HCEC 1CT (cell line): Measurements from ENCODE around the gene TAF11L11.
"Not testable (repeated sequence)": the region's sequence is repeated elsewhere in the genome, so short reads cannot be mapped to it uniquely, and the experiment has no call there.

Experiments
- DNase-seq: peaks from one replicate; pipeline ENCODE4 v3.0.0-alpha.2; 2017

TAF11L11 gene

GRCh38 chr5:17603880-17604279, at the start of gene TAF11L11:
TSS of gene TAF11L11 (plus strand) at chr5:17604183.
- not testable (repeated sequence) for DNase-seq

DNA sequence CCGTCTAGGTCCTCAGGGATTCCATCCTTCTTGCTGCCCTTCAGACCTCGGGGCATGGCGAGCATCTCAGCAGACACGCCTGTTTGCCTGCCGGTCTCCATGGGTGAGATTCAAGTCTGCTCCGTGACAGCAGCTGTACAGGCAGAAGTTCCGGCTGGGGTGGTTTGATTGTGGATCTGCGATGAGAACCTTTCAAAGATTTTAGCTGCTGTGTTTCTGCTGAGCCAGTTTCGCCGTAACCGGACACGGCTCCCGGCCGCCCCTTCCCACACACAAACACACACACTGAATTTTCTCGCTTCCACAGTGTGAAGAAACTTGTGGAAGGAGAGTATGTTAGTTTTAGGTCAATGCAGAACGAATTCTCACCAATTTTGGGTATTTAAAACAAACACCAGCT, 18.3 kb upstream of the TAF11L11 start, which contains the start of gene TAF11L7:
Gene TAF11L7 (minus strand): TSS at position 101 of the 400 bp plus-strand sequence.
- not testable (repeated sequence) for DNase-seq

- not testable (repeated sequence) for DNase-seq
These were observed 13.1 kb upstream of the TAF11L11 start, which contains the start of gene TAF11L8 for GRCh38 chr5:17590860-17591259. TSS of gene TAF11L8 (minus strand) at chr5:17590960.

GRCh38 chr5:17594255-17594654, 9.7 kb upstream of the TAF11L11 start, which contains the start of gene TAF11L9:
TSS of gene TAF11L9 (minus strand) at chr5:17594394.
- DNase-seq = not testable (repeated sequence)

- not testable (repeated sequence) for DNase-seq
These were observed 6.3 kb upstream of the TAF11L11 start, which contains the start of gene TAF11L10 for GRCh38 chr5:17597728-17598127. TSS of gene TAF11L10 (minus strand) at chr5:17597828.

DNA sequence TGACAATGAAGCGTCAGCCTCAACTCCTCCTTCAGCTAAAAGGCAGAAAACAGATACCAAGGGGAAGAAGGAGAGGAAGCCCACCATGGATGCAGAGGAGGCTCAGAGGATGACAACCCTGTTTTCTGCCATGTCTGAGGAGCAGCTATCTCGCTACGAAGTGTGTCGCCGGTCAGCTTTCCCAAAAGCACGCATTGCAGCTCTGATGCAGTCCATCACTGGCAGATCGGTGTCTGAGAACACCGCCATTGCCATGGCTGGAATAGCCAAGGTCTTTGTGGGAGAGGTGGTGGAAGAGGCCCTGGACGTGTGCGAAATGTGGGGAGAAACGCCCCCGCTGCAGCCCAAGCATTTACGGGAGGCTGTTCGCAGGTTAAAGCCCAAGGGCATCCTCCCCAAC, 968 bp downstream of the TAF11L11 start:
- no peak for DNase-seq

- not testable (repeated sequence) for DNase-seq
These were observed 3.5 kb downstream of the TAF11L11 start for GRCh38 chr5:17607461-17607860.

DNA sequence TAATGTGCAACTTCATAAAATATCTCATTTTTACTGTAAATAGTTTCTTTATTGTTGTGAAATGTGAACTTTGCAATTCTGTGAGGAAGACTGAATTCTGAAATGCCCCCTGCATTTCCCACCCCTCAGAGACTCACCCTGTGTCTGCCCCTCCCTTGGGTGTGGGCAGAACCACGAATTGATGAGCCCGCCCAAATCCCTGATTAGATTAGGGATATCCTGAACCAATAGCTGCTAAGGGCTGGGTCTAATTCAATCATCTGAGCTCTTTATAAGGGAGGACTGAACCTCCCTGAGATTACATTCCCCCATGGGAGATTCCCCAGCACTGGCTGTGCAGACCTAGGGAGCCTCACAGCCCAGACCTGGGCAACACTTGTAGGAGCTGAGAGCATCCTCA, 6.1 kb downstream of the TAF11L11 start, which contains the start of gene TAF11L12:
Gene TAF11L12 (plus strand): TSS at position 301 of the 400 bp plus-strand sequence.
- not testable (repeated sequence) for DNase-seq

DNA sequence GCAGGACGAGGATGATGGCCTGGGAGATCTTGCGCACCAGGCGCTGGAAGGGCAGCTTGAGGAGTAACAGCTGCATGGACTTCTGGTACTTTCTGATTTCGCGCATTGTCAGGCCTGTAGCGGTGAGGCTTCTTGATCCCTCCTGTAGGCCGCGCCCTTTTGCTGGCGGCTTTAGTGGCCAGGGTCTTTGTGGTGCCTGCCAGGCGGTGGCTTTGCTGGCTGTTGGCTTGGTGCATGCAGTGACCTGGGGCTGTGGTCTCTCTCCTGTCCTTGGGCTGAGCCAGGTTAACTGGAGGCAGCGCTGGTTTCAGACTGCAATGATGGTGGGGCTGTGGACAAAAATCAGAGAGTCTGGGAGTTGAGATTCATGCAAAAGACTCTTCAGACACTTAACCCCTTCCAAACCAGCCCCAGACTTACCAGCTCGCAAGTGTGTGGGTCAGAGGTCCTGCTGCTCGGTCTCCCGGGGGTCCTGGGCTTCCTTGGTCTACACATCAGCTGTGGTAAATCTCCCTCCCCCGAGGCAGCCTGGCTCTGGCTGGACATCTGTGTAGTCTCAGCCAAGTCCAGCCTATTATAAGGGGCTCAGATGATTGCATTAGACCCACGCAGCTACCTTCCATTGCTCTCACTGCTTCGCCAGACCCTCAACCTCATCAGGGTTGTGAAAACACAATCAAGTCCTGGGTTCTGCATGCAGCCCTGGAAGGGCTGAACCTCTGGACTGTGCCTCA, 11.1 kb downstream of the TAF11L11 start:
- DNase-seq = no peak

- DNase-seq = no peak
These were observed 15.4 kb downstream of the TAF11L11 start for GRCh38 chr5:17619354-17619753.

DNA sequence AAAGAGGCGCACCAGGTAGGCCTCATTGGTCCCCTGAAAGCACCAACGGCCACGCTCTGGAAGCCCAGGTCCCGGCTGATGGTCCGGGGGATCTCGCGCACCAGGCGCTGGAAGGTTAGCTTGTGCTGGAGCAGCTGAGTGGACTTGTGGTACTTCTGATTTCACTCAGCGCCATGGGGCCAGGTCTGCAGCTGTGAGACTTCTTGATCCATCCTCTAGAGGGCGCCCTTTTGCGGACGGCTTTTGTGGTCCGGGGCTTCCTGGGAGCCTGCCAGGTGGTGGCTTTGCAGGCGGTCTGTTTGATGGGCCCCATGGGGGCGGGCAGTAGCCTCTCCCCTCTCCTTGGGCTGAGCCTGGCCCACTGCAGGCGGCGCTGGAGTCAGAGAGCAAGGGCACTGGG, 16.6 kb downstream of the TAF11L11 start:
- no peak for DNase-seq

DNA sequence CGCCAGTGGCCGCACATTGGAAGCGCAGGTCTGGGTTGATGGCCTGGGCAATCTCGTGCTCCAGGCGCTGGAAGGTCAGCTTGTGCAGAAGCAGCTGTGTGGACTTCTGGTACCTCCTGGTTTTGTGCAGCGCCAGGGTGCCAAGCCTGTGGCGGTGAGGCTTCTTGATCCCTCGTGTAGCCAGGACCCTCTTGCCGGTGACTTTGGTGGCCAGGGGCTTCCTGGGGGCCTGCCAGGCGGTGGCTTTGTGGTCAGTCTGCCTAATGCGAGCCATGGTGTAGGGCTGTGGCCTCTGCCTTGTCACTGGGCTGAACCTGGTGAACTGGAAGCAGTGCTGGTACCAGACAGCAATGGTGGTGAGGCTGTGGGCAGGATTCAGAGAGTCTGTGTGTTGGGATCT, 21.7 kb downstream of the TAF11L11 start:
- no peak for DNase-seq

- DNase-seq = not testable (repeated sequence)
These were observed 27.8 kb downstream of the TAF11L11 start, which contains the start of gene TAF11L13 for GRCh38 chr5:17631788-17632187. TSS of gene TAF11L13 (plus strand) at chr5:17632088.

- no peak for DNase-seq
These were observed 30.2 kb downstream of the TAF11L11 start, which contains the start of gene TAF11L14 for GRCh38 chr5:17634160-17634559. TSS of gene TAF11L14 (plus strand) at chr5:17634460.

DNA sequence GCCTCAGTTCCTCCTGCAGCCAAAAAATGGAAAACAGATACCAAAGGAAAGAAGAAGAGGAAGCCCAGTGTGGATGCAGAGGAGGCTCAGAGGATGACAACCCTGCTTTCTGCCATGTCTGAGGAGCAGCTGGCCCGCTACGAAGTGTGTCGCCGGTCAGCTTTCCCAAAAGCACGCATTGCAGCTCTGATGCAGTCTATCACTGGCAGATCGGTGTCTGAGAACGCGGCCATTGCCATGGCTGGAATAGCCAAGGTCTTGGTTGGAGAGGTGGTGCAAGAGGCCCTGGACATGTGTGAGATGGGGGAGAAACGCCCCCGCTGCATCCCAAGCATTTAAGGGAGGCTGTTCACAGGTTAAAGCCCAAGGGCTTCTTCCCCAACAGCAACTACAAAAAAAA, 45.2 kb downstream of the TAF11L11 start:
- DNase-seq = not testable (repeated sequence)

GRCh38 chr5:17655201-17655759, 51.3 kb downstream of the TAF11L11 start:
- DNase-seq = not testable (repeated sequence)
